ENCODE results near the gene AVL9.
"Not testable (repeated sequence)": the region's sequence is repeated elsewhere in the genome, so short reads cannot be mapped to it uniquely, and the experiment has no call there.

AVL9 gene

GRCh38 chr7:32580646-32581045, 85.4 kb downstream of the AVL9 start:
- TF ChIP-seq ZNF274 (IDR thresholded peaks at IDR 0.05; ENCODE audit: low read depth, low read length) = no peak
- H3K4me3 ChIP-seq (ENCODE audit: low read length) = no peak overlapping the region

- no peak overlapping the region for H3K4me3 ChIP-seq (ENCODE audit: low read length)
- TF ChIP-seq ZNF274 (IDR thresholded peaks at IDR 0.05; ENCODE audit: low read depth, low read length) = no peak
Observed at GRCh38 chr7:32582036-32582435, 86.7 kb downstream of the AVL9 start.

- no peak overlapping the region for H3K4me3 ChIP-seq (ENCODE audit: low read length)
- no peak for TF ChIP-seq ZNF274 (IDR thresholded peaks at IDR 0.05; ENCODE audit: low read depth, low read length)
Observed at GRCh38 chr7:32583791-32584190, 88.5 kb downstream of the AVL9 start.

GRCh38 chr7:32586291-32587221, 91.3 kb downstream of the AVL9 start:
- no peak for TF ChIP-seq ZNF274 (IDR thresholded peaks at IDR 0.05; ENCODE audit: low read depth, low read length)
- no peak overlapping the region for H3K4me3 ChIP-seq (ENCODE audit: low read length)

- H3K4me3 ChIP-seq (ENCODE audit: low read length) = no peak overlapping the region
- no peak for TF ChIP-seq ZNF274 (IDR thresholded peaks at IDR 0.05; ENCODE audit: low read depth, low read length)
Observed at GRCh38 chr7:32587411-32587948, 92.2 kb downstream of the AVL9 start.

- no peak for TF ChIP-seq ZNF274 (IDR thresholded peaks at IDR 0.05; ENCODE audit: low read depth, low read length)
- H3K4me3 ChIP-seq (ENCODE audit: low read length) = no peak overlapping the region
Observed at GRCh38 chr7:32588657-32589056, 93.4 kb downstream of the AVL9 start.

GRCh38 chr7:32591938-32592337, 96.6 kb downstream of the AVL9 start:
- H3K4me3 ChIP-seq (ENCODE audit: low read length) = no peak overlapping the region
- no peak for TF ChIP-seq ZNF274 (IDR thresholded peaks at IDR 0.05; ENCODE audit: low read depth, low read length)

GRCh38 chr7:32592701-32593100, 97.4 kb downstream of the AVL9 start:
- no peak overlapping the region for H3K4me3 ChIP-seq (ENCODE audit: low read length)
- TF ChIP-seq ZNF274 (IDR thresholded peaks at IDR 0.05; ENCODE audit: low read depth, low read length) = no peak

GRCh38 chr7:32594965-32595490, 99.7 kb downstream of the AVL9 start:
- no peak for TF ChIP-seq ZNF274 (IDR thresholded peaks at IDR 0.05; ENCODE audit: low read depth, low read length)

GRCh38 chr7:32601196-32601595, 105.9 kb downstream of the AVL9 start:
- H3K4me3 ChIP-seq (ENCODE audit: low read length) = not testable (repeated sequence)

More at GRCh38 chr7:32594965-32595490, 99.7 kb downstream of the AVL9 start:
- H3K4me3 ChIP-seq (ENCODE audit: low read length) = no peak overlapping the region

- no peak overlapping the region for H3K4me3 ChIP-seq (ENCODE audit: low read length)
- TF ChIP-seq ZNF274 (IDR thresholded peaks at IDR 0.05; ENCODE audit: low read depth, low read length) = no peak
Observed at GRCh38 chr7:32602470-32602869, 107.2 kb downstream of the AVL9 start.

- H3K4me3 ChIP-seq (ENCODE audit: low read length) = not testable (repeated sequence)
Observed at GRCh38 chr7:32603492-32603891, 108.2 kb downstream of the AVL9 start.

- not testable (repeated sequence) for H3K4me3 ChIP-seq (ENCODE audit: low read length)
Observed at GRCh38 chr7:32604047-32604446, 108.8 kb downstream of the AVL9 start.

GRCh38 chr7:32605032-32605431, 109.7 kb downstream of the AVL9 start:
- no peak overlapping the region for H3K4me3 ChIP-seq (ENCODE audit: low read length)
- no peak for TF ChIP-seq ZNF274 (IDR thresholded peaks at IDR 0.05; ENCODE audit: low read depth, low read length)

GRCh38 chr7:32609463-32609862, 114.2 kb downstream of the AVL9 start:
- no peak for TF ChIP-seq ZNF274 (IDR thresholded peaks at IDR 0.05; ENCODE audit: low read depth, low read length)

More at GRCh38 chr7:32609463-32609862, 114.2 kb downstream of the AVL9 start:
- no peak overlapping the region for H3K4me3 ChIP-seq (ENCODE audit: low read length)

All from GM08714 (cell line).